Aorta (tissue), 5 donors: Measurements from ENCODE around the gene SPATA20. TPM values are rescaled to one million over a fixed set of nuclear protein-coding genes. Genes with fewer than 3 reads are reported as not detected.

Experiments used
- ATAC-seq: fragments of 200-7000 bp; cut with Tn5 transposase; one replicate; pipeline ENCODE4 v1.9.1; 2022; ENCODE audit warnings: moderate library complexity; ENCODE audit not compliant: low FRiP score
- DNase-seq, 2 donors: peaks; one replicate each; pipeline ENCODE4 v3.0.0-alpha.2; 2020
- H3K27ac ChIP-seq, 2 donors: one replicate each; pipeline ENCODE4 v1.5.1; 2013; ENCODE audit warnings: low read length in 2 of 2, mild to moderate bottlenecking in 2 of 2, moderate library complexity in 2 of 2, control low read depth in 1 of 2, inconsistent platforms in 1 of 2, low read depth in 1 of 2
- H3K27me3 ChIP-seq, 2 donors: one replicate each; pipeline ENCODE4 v1.6.1; 2013; ENCODE audit warnings: control low read depth in 1 of 2, low read length in 1 of 2, mild to moderate bottlenecking in 1 of 2, moderate library complexity in 1 of 2; ENCODE audit not compliant: insufficient read depth in 2 of 2, control insufficient read depth in 1 of 2
- H3K36me3 ChIP-seq, 2 donors: one replicate each; pipeline ENCODE4 v1.6.1; 2013; ENCODE audit warnings: control low read depth in 1 of 2, low read length in 1 of 2, mild to moderate bottlenecking in 1 of 2; ENCODE audit not compliant: insufficient read depth in 2 of 2, control insufficient read depth in 1 of 2
- H3K4me1 ChIP-seq, 2 donors: one replicate each; pipeline ENCODE4 v1.6.1; 2013; ENCODE audit warnings: low read length in 2 of 2, control low read depth in 1 of 2, mild to moderate bottlenecking in 1 of 2, moderate library complexity in 1 of 2; ENCODE audit not compliant: insufficient read depth in 2 of 2, control insufficient read depth in 1 of 2
- H3K4me3 ChIP-seq, 2 donors: one replicate each; pipeline ENCODE4 v1.5.1; 2013; ENCODE audit warnings: low read length in 2 of 2, control low read depth in 1 of 2, mild to moderate bottlenecking in 1 of 2
- H3K9me3 ChIP-seq: one replicate; pipeline ENCODE4 v1.6.1; 2013; ENCODE audit warnings: mild to moderate bottlenecking, low read length; ENCODE audit not compliant: control insufficient read depth
- WGBS, 2 donors: extraction: QIAGEN DNeasy Blood & Tissue Kit; methylation state at CpG; one replicate each; pipeline ENCODE4 v1.1.7; 2013; 5-methylcytosine and 5-hydroxymethylcytosine counted together
- intact Hi-C, 2 donors: fragments of 100-400 bp; cut with DNase I; formaldehyde crosslinking; loops; one replicate each; pipeline versions ENCODE4 v1.14.2 to v1.15.0; 2022
- polyA plus RNA-seq, 2 donors: library from polyadenylated mRNA; stranded (reverse); fragments of 200-250 nt; gene quantifications; one replicate each; pipeline ENCODE4 v1.2.3, GENCODE V29; 2013
- total RNA-seq, 2 donors: library from RNA; stranded (reverse); fragmentation: NEBNext Ultra II Directional; extraction: Animal tissue kit (Norgen Biotek cat#: 25700); gene quantifications; one replicate each; pipeline ENCODE4 v1.2.1, GENCODE V29; 2021
- donor health status: healthy with polysubstance abuse.
- donor health status: Bipolar disorder and iron deficiency.
- donor health status: DM: no; HTN: no; CAD: no.
- donor health status: DM: no; HTN: no; CAD: no.
- donor health status: DM: yes; HTN: yes; CAD: no.

SPATA20 gene
- total and polyA plus RNA-seq, 4 donors, result 16.7 to 64.0 (median 34.8) TPM

- Histone ChIP-seq H3K27ac (no peak overlapping the region), H3K27me3 (peaks cover 0 to 2% of the 10 kb centered on the region in 2 donors), H3K4me3 (no peak overlapping the region), H3K4me1 (no peaks in the 10 kb centered on the region), H3K9me3 (no peaks in the 10 kb centered on the region), H3K36me3 (no peaks in the 10 kb centered on the region)
- intact Hi-C loops, result no loop called here
- ATAC-seq, result no peak
- no peak for DNase-seq
- WGBS, 2 donors, result 49 to 91% methylated on average over 4 of the region's 4 CpGs
These were observed 19.0 kb upstream of the SPATA20 start for GRCh38 chr17:50527949-50528474.

- Histone ChIP-seq H3K27ac (no peak overlapping the region), H3K27me3 (peaks cover 0 to 2% of the 10 kb centered on the region in 2 donors)
- 87 to 90% methylated on average over 7 of the region's 7 CpGs for WGBS, 2 donors
These were observed 17.1 kb upstream of the SPATA20 start for GRCh38 chr17:50529849-50530248.

GRCh38 chr17:50531428-50532025 is 15.4 kb upstream of the SPATA20 start:
- H3K4me3 ChIP-seq, result no peak overlapping the region
- intact Hi-C loops, result no loop called here
- H3K4me1 ChIP-seq, result no peaks in the 10 kb centered on the region
- H3K27me3 ChIP-seq, result peaks cover 0 to 2% of the 10 kb centered on the region in 2 donors
- H3K9me3 ChIP-seq, result no peaks in the 10 kb centered on the region
- WGBS, 2 donors, result 54 to 66% methylated on average over 6 of the region's 6 CpGs
- H3K36me3 ChIP-seq, result no peaks in the 10 kb centered on the region
- H3K27ac ChIP-seq, result no peak overlapping the region
- ATAC-seq (no peak), DNase-seq (no peak)

More at GRCh38 chr17:50529849-50530248, 17.1 kb upstream of the SPATA20 start:
- H3K4me1 ChIP-seq, result no peaks in the 10 kb centered on the region
- no peaks in the 10 kb centered on the region for H3K36me3 ChIP-seq
- ATAC-seq (no peak), DNase-seq (no peak)
- intact Hi-C loops, result no loop called here
- H3K9me3 ChIP-seq, result no peaks in the 10 kb centered on the region
- no peak overlapping the region for H3K4me3 ChIP-seq

GRCh38 chr17:50532452-50533024 is 14.4 kb upstream of the SPATA20 start, which contains the start of gene EPN3:
EPN3 (plus strand) TSS chr17:50532735; CDS start chr17:50536557, 3,822 bp downstream.
- intact Hi-C loops, result no loop called here
- WGBS, 2 donors, result 2% methylated on average over 18 to 21 of the region's 21 CpGs

GRCh38 chr17:50533185-50533584 is 13.8 kb upstream of the SPATA20 start:
- H3K9me3 ChIP-seq, result no peaks in the 10 kb centered on the region
- DNase-seq, result no peak
- WGBS, 2 donors, result 17% methylated on average over 5 of the region's 5 CpGs
- intact Hi-C loops, result no loop called here
- no peak overlapping the region for H3K27ac ChIP-seq
- no peaks in the 10 kb centered on the region for H3K4me1 ChIP-seq
- H3K27me3 ChIP-seq, result peaks cover 0 to 2% of the 10 kb centered on the region in 2 donors
- ATAC-seq, result no peak
- H3K36me3 ChIP-seq, result no peaks in the 10 kb centered on the region
- H3K4me3 ChIP-seq, result no peak overlapping the region

More at GRCh38 chr17:50532452-50533024, 14.4 kb upstream of the SPATA20 start, which contains the start of gene EPN3:
- ATAC-seq (no peak), DNase-seq (no peak)
- Histone ChIP-seq H3K27me3 (peaks cover 0 to 2% of the 10 kb centered on the region in 2 donors), H3K27ac (no peak within 1 kb of the TSS), H3K4me3 (no peak within 1 kb of the TSS), H3K36me3 (no peaks in the 10 kb centered on the region), H3K9me3 (no peaks in the 10 kb centered on the region), H3K4me1 (no peaks in the 10 kb centered on the region)

- peak; percentile 31 for ATAC-seq
- 0 to 1% methylated on average over 17 of the region's 17 CpGs for WGBS, 2 donors
- Histone ChIP-seq H3K36me3 (no peaks in the 10 kb centered on the region), H3K27ac (no peak overlapping the region), H3K4me1 (no peaks in the 10 kb centered on the region), H3K9me3 (no peaks in the 10 kb centered on the region), H3K4me3 (no peak overlapping the region), H3K27me3 (peaks cover 0 to 2% of the 10 kb centered on the region in 2 donors)
- DNase-seq, result no peak
- intact Hi-C loops, result no loop called here
These were observed 13.2 kb upstream of the SPATA20 start for GRCh38 chr17:50533720-50534148.

GRCh38 chr17:50534222-50534978 is 12.6 kb upstream of the SPATA20 start:
- no peaks in the 10 kb centered on the region for H3K4me1 ChIP-seq
- intact Hi-C loops, result no loop called here
- DNase-seq, result no peak
- ATAC-seq, result no peak
- H3K36me3 ChIP-seq, result no peaks in the 10 kb centered on the region
- H3K4me3 ChIP-seq, result no peak overlapping the region
- peaks cover 0 to 2% of the 10 kb centered on the region in 2 donors for H3K27me3 ChIP-seq
- WGBS, 2 donors, result 61 to 70% methylated on average over 24 of the region's 24 CpGs
- no peak overlapping the region for H3K27ac ChIP-seq
- no peaks in the 10 kb centered on the region for H3K9me3 ChIP-seq

- peaks cover 0 to 2% of the 10 kb centered on the region in 2 donors for H3K27me3 ChIP-seq
- H3K36me3 ChIP-seq, result no peaks in the 10 kb centered on the region
- ATAC-seq (no peak), DNase-seq (no peak)
- intact Hi-C loops, result no loop called here
- no peaks in the 10 kb centered on the region for H3K4me1 ChIP-seq
- H3K4me3 ChIP-seq, result no peak overlapping the region
- no peaks in the 10 kb centered on the region for H3K9me3 ChIP-seq
- 95 to 100% methylated on average over 2 of the region's 2 CpGs for WGBS, 2 donors
- no peak overlapping the region for H3K27ac ChIP-seq
These were observed 12.0 kb upstream of the SPATA20 start for GRCh38 chr17:50534979-50535326.
